HG03159 (cell line): ENCODE data around the gene CREB1.

Source experiments
- ATAC-seq: cut with Tn5 transposase; IDR thresholded peaks from one replicate; pipeline ENCODE4 v1.9.1; 2021; ENCODE audit warnings: mild to moderate bottlenecking, moderate library complexity; ENCODE audit not compliant: unreplicated experiment

The CREB1 gene

GRCh38 chr2:207503234-207503633, 26.5 kb upstream of the CREB1 start:
- ATAC-seq, result peak; percentile 80

GRCh38 chr2:207504513-207505170, 25.1 kb upstream of the CREB1 start:
- no peak for ATAC-seq

- no peak for ATAC-seq
These were observed 24.6 kb upstream of the CREB1 start for GRCh38 chr2:207505171-207505570.

GRCh38 chr2:207505728-207506127, 24.0 kb upstream of the CREB1 start:
- ATAC-seq, result no peak

- no peak for ATAC-seq
These were observed 23.3 kb upstream of the CREB1 start for GRCh38 chr2:207506426-207506825.

GRCh38 chr2:207510148-207510547, 19.6 kb upstream of the CREB1 start:
- ATAC-seq, result no peak

DNA sequence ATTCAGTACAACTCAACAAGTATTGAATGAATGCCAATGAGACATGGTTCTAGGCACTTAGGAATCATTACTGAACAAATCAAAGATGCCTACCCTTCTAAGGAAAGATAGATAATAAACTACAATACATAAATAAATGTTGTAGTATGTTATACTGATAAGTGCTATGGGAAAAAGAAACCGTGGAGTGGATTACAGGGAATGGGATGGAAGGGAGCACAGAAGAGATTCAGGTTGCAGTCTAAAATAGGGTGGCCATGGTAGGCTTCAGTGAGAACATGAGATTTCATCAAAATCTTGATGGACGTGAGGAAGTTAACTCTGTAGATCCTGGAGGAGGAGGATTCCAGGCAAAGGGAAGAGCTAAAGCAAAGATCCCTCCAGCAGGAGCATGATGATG, 17.9 kb upstream of the CREB1 start:
- ATAC-seq, result no peak

- ATAC-seq, result no peak
These were observed 17.4 kb upstream of the CREB1 start for GRCh38 chr2:207512356-207512755.

DNA sequence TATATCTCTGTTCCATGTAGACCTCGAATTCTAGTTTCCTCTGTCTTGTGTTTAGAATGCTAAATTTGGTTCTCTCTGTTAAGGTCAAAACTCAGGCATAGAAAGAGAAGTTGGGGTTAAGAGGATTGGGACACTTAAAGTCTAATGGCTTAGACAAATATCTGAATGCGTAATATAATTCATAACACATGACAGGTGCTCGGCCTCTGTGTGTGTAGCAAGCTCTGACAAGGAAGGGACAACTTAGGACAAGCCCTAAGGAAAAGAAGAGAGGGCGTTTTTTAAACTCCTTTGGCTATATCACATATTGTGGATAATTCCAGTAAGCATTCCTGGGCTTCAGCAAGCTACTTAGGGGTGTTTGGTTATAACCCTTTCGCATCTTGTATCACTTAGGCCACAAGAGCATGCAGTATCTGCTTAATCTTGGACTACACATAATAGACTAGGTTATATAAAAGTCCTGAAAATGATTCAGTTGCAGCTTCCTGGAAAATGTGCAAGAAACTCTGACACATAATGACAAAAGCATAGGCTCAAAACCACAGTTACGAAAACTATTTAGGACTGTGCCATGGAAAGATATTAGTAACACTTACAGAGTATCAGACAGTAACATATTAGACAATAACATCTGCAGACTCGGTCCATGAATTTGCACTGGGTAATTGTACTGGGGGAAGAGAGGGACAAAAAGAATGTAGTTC, 16.1 kb upstream of the CREB1 start:
- no peak for ATAC-seq

GRCh38 chr2:207514451-207514850, 15.3 kb upstream of the CREB1 start:
- ATAC-seq, result no peak

GRCh38 chr2:207515671-207516070, 14.1 kb upstream of the CREB1 start:
- ATAC-seq, result no peak

DNA sequence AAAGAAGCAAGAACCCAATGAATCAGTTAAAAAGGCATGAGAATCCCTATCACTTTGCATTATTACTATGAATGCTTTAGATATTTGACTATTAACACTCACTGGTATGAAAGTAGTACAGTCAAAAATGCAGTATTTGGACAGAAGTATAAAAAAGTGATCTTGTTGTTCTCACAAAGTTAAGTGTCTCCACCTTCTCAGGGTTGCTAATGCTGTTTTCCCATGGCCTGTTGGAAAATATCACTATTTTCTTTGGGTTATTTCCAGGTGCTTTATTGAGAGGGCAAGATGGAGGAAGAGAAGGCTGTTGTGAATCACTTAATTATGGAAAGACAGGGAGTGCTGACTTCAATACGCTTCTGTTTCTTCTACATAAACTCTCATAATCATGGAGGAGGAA, 13.6 kb upstream of the CREB1 start:
- no peak for ATAC-seq

DNA sequence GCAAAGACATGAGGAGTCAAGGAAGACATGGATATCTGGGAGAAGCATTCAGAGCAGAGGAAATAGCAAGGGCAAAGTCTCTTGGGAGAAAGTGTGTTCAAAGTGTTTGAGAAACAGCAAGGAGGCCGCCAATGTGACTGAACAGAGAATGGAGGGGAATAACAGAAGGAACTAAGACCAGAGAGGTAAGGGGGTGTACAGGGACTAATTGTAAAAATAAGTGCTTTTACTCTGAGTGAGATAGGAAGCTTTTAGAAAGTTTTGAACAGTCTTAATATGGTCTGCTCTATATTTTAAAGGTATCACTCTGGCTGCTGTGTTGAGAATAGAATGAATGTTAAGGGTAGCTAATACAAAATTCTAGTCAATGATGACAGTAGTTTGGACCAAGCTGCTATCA, 6.8 kb upstream of the CREB1 start:
- ATAC-seq, result no peak

DNA sequence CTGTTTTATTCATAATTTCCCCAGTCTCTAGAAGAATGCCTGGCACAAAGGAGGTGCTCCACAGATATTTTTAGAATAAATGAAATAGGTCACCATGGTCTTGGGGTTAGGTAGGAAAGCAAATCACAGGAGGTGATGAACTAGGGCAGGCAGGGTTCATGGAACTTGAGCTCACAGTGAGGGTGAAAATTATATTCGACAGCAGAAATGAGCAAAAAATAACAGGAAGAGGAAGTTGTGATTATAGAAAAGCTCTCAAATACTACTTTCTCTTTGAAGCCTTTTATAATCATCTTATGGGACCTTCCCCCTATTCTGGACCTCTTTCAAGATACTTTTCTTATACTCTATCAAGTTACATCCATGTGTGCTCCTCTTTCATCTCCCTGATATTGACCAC, 4.5 kb upstream of the CREB1 start:
- no peak for ATAC-seq

DNA sequence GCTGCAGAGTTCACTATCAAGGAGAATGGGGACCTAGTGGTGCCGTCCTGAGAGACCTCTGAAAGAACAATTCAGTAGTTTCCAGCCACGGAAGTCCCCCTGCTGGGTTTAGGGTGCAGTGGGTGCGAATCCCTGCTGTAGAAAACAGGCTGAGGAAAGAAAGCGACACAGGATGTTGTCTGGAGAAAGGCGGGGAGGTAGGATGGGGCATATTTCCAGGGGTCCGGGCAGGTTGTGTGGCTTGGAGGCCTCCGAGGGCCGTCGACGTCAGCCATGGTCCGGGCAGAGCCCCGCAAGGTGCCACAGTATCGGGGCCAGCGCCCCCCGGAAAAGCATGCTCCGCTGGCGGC, 807 bp upstream of the CREB1 start:
- ATAC-seq, result peak; percentile 12

GRCh38 chr2:207530160-207531031, 634 bp downstream of the CREB1 start:
- ATAC-seq, result peak; percentile 6

DNA sequence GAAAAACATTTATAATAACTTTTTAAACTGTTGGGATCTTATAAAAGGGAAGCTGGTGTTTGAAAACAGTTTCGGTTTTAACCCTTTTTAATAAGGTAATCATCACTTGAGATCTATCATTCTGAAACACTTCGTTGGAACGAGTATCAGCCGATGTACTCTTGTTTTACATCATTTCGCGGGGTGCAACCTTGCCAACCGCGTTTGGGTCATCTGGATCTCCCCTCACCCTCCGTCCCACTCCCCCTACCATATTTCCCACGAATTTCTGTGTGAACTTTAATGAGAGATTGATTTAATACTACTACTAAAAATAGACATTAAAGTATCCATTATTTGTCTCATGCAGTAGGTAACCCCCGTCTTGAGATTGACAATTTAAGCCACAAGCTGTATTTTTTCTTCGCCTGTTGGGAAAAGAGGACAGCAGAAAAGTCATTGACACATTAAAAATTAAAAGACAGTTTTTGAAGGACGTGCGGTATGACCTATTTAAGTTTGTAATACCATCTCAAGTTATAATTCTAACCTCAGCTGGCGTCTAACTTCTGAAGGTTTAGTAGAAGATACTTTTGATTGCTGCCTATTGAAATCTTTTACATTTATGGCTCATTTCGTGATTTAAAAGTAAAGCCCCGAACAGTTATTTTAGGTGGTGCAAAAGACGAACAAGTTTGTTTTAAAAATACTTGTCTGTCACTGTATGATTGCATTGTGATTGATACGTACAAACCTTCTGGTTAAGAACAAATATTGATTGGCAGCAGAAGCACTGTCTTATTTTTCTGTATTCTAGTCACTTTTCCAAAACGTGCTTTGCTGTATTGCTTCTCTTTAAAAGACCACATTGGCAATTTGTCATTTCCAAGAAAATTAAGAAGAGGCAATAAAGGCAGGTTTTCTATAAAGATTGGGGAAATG, 1.5 kb downstream of the CREB1 start:
- no peak for ATAC-seq

- ATAC-seq, result no peak
These were observed 2.9 kb downstream of the CREB1 start for GRCh38 chr2:207532676-207533075.

- ATAC-seq, result no peak
These were observed 3.8 kb downstream of the CREB1 start for GRCh38 chr2:207533461-207534008.

GRCh38 chr2:207534417-207534816, 4.7 kb downstream of the CREB1 start:
- ATAC-seq, result no peak

GRCh38 chr2:207539470-207539869, 9.7 kb downstream of the CREB1 start:
- ATAC-seq, result no peak
